ENCODE measurements around the gene ADARB2.

Gene ADARB2

DNA sequence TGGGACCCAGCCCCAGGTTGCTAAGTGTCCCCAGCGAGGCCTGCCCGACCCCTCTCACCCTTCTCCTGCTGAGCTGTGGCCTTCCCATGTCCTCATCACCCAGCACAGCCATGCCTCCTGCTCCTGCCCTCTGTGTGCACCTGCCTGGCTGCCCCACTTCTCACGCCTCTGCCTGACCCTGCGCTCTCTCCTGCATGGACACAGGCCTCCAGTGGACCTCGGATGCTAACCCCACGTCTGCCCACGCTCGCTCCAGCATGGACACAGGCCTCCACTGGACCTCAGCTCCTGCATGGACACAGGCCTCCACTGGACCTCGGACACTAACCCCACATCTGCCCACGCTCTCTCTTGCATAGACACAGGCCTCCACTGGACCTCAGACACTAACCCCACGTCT is 111.6 kb downstream of the ADARB2 start:
- Histone ChIP-seq H3K36me3 (ENCODE audit: control insufficient read depth in 2 of 2, insufficient read depth in 1 of 2, low read length in 2 of 2) (no peaks in the 10 kb centered on the region), H3K4me1 (ENCODE audit: control insufficient read depth, insufficient read depth, low read length) (no peaks in the 10 kb centered on the region), H3K9me3 (ENCODE audit: control insufficient read depth, insufficient read depth, low read depth, low read length) (no peaks in the 10 kb centered on the region), H3K4me3 (ENCODE audit: low read depth, low read length) (no peak overlapping the region), H3K27ac (ENCODE audit: extremely low read depth, low read depth, low read length) (no peak overlapping the region)
- TF ChIP-seq ZSCAN23 (tag by site-specific recombination; IDR thresholded peaks at IDR 0.05) (no peak), ZNF521 (tag by site-specific recombination; IDR thresholded peaks at IDR 0.05) (no peak), ZFP3 (tag by site-specific recombination; IDR thresholded peaks at IDR 0.05; ENCODE audit: low read depth) (no peak), BCL11A (tag by site-specific recombination; IDR thresholded peaks at IDR 0.05; ENCODE audit: low read depth) (no peak), KLF8 (tag by site-specific recombination; IDR thresholded peaks at IDR 0.05) (no peak), ZIC2 (tag by site-specific recombination; IDR thresholded peaks at IDR 0.05) (no peak), ZNF433 (tag by site-specific recombination; IDR thresholded peaks at IDR 0.05; ENCODE audit: low read depth) (no peak), ZNF558 (tag by site-specific recombination; IDR thresholded peaks at IDR 0.05) (no peak), ZEB2 (tag by site-specific recombination; IDR thresholded peaks at IDR 0.05) (no peak), ZNF169 (tag by site-specific recombination; IDR thresholded peaks at IDR 0.05) (no peak)
- TF ChIP-seq, protein P1, sequence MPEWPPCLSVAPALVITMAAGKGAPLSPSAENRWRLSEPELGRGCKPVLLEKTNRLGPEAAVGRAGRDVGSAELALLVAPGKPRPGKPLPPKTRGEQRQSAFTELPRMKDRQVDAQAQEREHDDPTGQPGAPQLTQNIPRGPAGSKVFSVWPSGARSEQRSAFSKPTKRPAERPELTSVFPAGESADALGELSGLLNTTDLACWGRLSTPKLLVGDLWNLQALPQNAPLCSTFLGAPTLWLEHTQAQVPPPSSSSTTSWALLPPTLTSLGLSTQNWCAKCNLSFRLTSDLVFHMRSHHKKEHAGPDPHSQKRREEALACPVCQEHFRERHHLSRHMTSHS (tag by site-specific recombination; IDR thresholded peaks at IDR 0.05): no peak
- TF ChIP-seq, protein P2, sequence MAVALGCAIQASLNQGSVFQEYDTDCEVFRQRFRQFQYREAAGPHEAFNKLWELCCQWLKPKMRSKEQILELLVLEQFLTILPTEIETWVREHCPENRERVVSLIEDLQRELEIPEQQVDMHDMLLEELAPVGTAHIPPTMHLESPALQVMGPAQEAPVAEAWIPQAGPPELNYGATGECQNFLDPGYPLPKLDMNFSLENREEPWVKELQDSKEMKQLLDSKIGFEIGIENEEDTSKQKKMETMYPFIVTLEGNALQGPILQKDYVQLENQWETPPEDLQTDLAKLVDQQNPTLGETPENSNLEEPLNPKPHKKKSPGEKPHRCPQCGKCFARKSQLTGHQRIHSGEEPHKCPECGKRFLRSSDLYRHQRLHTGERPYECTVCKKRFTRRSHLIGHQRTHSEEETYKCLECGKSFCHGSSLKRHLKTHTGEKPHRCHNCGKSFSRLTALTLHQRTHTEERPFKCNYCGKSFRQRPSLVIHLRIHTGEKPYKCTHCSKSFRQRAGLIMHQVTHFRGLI (tag by site-specific recombination; IDR thresholded peaks at IDR 0.05): no peak
- ChIA-PET CTCF (no interaction called here), POLR2A (no interaction called here)

DNA sequence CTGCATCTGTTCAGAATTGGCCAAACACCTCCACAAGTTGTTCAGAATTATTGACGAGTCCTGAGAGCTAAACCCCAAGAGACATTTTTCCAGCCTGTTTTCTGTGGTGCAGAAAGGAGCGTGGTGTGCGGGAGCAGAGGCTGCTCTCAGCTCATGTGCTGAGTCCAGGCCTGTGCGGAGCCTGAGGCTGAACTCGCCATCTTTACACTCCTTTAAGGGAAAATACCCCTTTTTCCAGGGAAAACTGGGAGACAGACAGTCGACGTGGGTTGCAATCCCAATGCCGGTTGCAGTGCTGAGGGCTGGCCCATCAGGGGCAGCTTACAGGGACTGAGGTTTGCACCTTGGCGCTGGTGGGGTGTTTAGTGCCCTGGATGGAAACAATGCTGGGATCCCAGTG is 112.2 kb downstream of the ADARB2 start:
- Histone ChIP-seq H3K4me3 (ENCODE audit: low read depth, low read length) (no peak overlapping the region), H3K4me1 (ENCODE audit: control insufficient read depth, insufficient read depth, low read length) (no peaks in the 10 kb centered on the region), H3K36me3 (ENCODE audit: control insufficient read depth in 2 of 2, insufficient read depth in 1 of 2, low read length in 2 of 2) (no peaks in the 10 kb centered on the region), H3K9me3 (ENCODE audit: control insufficient read depth, insufficient read depth, low read depth, low read length) (no peaks in the 10 kb centered on the region), H3K27ac (ENCODE audit: extremely low read depth, low read depth, low read length) (no peak overlapping the region)
- ChIA-PET POLR2A (no interaction called here), CTCF (no interaction called here)
- TF ChIP-seq ZNF121 (tag by site-specific recombination; IDR thresholded peaks at IDR 0.05) (no peak), ZXDB (tag by site-specific recombination; IDR thresholded peaks at IDR 0.05) (no peak), PRDM1 (tag by site-specific recombination; IDR thresholded peaks at IDR 0.05) (no peak), ZNF138 (tag by site-specific recombination; IDR thresholded peaks at IDR 0.05; ENCODE audit: borderline replicate concordance) (no peak), ZNF335 (tag by site-specific recombination; conservative IDR thresholded peaks at IDR 0.05) (no peak), ZNF292 (tag by site-specific recombination; IDR thresholded peaks at IDR 0.05; ENCODE audit: borderline replicate concordance, low read depth) (no peak), REPIN1 (tag by site-specific recombination; IDR thresholded peaks at IDR 0.05; ENCODE audit: low read depth) (no peak), ZNF510 (tag by site-specific recombination; IDR thresholded peaks at IDR 0.05; ENCODE audit: insufficient replicate concordance) (no peak), ZNF223 (tag by site-specific recombination; IDR thresholded peaks at IDR 0.05) (no peak), ZNF146 (tag by site-specific recombination; IDR thresholded peaks at IDR 0.05) (no peak), KLF16 (tag by site-specific recombination; IDR thresholded peaks at IDR 0.05) (no peak), PRDM10 (tag by site-specific recombination; IDR thresholded peaks at IDR 0.05) (no peak)
- TF ChIP-seq, protein P3, sequence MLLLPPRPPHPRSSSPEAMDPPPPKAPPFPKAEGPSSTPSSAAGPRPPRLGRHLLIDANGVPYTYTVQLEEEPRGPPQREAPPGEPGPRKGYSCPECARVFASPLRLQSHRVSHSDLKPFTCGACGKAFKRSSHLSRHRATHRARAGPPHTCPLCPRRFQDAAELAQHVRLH (tag by site-specific recombination; IDR thresholded peaks at IDR 0.05): no peak
- TF ChIP-seq, protein P4, sequence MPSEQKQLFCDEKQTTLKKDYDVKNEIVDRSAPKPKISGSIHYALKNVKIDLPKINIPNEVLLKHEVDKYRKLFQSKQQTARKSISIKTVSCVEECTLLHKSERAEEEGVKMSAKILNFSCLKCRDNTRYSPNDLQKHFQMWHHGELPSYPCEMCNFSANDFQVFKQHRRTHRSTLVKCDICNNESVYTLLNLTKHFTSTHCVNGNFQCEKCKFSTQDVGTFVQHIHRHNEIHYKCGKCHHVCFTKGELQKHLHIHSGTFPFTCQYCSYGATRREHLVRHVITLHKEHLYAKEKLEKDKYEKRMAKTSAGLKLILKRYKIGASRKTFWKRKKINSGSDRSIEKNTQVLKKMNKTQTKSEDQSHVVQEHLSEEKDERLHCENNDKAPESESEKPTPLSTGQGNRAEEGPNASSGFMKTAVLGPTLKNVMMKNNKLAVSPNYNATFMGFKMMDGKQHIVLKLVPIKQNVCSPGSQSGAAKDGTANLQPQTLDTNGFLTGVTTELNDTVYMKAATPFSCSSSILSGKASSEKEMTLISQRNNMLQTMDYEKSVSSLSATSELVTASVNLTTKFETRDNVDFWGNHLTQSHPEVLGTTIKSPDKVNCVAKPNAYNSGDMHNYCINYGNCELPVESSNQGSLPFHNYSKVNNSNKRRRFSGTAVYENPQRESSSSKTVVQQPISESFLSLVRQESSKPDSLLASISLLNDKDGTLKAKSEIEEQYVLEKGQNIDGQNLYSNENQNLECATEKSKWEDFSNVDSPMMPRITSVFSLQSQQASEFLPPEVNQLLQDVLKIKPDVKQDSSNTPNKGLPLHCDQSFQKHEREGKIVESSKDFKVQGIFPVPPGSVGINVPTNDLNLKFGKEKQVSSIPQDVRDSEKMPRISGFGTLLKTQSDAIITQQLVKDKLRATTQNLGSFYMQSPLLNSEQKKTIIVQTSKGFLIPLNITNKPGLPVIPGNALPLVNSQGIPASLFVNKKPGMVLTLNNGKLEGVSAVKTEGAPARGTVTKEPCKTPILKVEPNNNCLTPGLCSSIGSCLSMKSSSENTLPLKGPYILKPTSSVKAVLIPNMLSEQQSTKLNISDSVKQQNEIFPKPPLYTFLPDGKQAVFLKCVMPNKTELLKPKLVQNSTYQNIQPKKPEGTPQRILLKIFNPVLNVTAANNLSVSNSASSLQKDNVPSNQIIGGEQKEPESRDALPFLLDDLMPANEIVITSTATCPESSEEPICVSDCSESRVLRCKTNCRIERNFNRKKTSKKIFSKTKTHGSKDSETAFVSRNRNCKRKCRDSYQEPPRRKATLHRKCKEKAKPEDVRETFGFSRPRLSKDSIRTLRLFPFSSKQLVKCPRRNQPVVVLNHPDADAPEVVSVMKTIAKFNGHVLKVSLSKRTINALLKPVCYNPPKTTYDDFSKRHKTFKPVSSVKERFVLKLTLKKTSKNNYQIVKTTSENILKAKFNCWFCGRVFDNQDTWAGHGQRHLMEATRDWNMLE (tag by site-specific recombination; conservative IDR thresholded peaks at IDR 0.05; ENCODE audit: low read depth): no peak
